Medulla oblongata (tissue), 1 donor: ENCODE data around the gene EGFL8.
"Not testable (repeated sequence)": the region's sequence is repeated elsewhere in the genome, so short reads cannot be mapped to it uniquely, and the experiment has no call there.

ENCODE experiments used
- DNase-seq: peaks from one replicate; pipeline ENCODE4 v3.0.0-alpha.2; 2015; ENCODE audit errors: extremely low spot score

The EGFL8 gene

GRCh38 chr6:32164295-32164694 lies at the start of gene EGFL8:
Gene EGFL8 (plus strand): TSS chr6:32164595. CDS start chr6:32166166, 1,571 bp downstream.
- DNase-seq, result no peak

GRCh38 chr6:32114796-32115195 lies 49.6 kb upstream of the EGFL8 start:
- DNase-seq, result no peak

DNA sequence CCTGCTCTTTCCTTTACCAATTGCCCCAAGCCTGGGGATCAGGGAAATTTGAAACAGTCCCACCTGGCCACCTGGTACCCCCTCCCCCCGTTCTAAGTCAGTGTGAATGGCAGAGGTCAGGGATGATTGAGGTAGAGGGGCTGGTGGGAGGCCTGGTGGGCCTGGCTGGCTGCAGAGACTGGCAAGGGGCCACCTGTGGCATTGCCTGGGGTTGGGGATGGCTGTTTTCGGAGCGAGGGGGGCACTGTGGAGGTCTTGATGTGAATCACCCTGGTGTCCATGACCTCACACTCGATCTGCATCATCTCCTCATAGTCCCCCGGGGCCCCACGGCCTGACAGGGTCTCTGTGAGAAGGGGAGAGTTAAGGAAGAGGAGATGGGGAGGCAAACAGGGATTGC lies 48.8 kb upstream of the EGFL8 start:
- DNase-seq, result no peak

GRCh38 chr6:32116674-32117073 lies 47.7 kb upstream of the EGFL8 start:
- no peak for DNase-seq

GRCh38 chr6:32117461-32117860 lies 46.9 kb upstream of the EGFL8 start:
- DNase-seq, result no peak

DNA sequence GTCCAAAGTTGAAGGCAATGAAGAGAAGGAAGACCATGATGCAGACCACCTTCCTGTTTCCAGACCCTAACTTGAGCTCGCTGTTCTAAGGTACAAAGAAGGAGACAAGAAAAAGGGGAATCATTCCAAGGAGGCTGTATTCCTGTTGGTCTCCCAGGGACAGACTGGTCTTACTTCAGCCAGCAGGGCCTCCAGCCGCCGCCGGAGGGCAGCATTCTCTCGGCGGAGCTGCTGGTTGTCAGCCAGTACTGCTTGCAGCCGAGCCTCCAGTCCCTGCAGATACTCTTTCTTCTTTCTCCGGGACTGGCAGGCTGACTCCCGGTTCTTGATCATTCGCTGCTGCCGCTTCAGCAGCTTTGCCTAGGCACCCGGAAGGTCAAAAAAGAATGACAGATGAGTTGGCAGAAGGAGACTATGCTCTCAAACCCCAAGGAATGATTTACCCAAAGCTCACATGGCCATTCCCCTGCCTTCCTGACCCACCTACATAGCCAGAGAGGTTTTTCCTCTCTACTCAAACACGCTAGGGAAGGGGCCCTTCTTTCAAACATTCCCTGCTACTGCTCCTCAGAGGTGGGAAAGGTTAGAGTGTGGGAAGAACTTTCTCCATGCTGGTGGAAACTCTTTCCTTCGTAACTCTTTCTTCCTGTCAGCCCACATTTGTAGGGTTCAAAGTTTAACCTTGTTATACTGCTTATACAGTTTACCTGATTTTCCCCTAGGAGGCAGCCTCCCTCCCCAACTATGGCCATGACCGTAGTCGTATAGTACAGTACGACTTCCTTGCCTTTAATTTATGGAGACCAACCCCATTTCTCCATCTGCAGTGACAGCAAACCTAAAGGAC lies 45.4 kb upstream of the EGFL8 start:
- peak; percentile 93 for DNase-seq

- no peak for DNase-seq
Observed at GRCh38 chr6:32120573-32121059, 43.8 kb upstream of the EGFL8 start.

DNA sequence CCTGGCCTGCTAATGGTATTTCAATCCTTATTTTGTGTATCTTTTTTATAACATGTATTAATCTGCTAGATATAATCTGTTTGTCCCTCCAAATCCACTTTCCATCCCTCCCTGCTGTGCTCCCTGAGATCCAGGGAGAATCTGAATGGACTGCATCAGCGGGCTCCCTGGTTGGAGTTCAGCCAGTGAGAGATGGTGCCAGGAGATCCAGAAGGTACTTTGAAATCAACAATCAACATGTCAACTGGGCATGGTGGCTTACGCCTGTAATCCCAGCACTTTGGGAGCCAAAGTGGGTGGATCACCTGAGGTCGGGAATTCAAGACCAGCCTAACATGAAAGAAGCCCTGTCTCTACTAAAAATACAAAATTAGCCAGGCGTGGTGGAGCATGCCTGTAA lies 40.7 kb upstream of the EGFL8 start:
- DNase-seq, result no peak

GRCh38 chr6:32126880-32127279 lies 37.5 kb upstream of the EGFL8 start:
- DNase-seq, result no peak

- no peak for DNase-seq
Observed at GRCh38 chr6:32127409-32127716, 37.0 kb upstream of the EGFL8 start.

GRCh38 chr6:32127717-32128592 lies 36.4 kb upstream of the EGFL8 start, which contains the start of gene ATF6B:
Gene ATF6B (minus strand): TSS chr6:32128246. CDS start chr6:32128207, 39 bp downstream.
- DNase-seq, result peak; percentile 100

- peak; percentile 40 for DNase-seq
Observed at GRCh38 chr6:32128751-32129296, 35.6 kb upstream of the EGFL8 start.

DNA sequence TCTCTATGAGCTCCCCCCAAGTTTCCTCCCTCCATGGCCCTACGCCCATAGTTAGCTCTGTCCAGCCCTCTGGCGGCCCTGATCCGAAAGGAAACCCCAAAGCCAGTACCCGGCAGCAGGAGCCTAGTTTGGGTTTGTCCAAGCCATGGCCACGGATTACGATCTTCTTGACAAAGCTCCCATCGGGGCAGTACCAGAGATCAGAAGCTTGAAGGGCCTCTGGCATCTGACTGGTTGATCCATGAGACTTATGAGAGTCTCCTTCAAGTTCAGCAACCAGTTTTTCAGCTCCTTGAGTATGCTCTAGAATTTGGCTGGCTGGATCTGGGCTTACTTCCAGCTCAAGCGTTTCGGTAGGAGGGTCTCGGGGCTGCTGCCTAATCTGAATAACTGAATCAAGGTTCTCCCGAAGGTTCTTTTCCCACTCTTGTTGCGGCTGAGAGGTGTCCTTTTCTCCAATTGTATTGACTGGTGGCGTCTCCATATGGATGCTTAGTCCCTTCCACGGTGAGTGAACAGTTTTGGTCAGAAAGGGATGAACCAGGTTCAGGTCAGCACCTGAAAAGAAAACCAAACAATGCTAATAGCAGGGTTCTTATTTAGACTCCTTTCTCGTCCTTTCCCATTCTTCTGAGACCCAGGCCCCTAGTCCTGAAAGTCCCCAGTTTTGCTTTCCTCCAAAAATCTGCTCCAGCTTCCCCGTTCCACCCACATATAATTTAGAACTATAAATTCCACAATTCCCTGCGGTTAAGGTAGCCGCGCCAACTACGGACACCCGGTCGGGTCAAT lies 34.9 kb upstream of the EGFL8 start:
- no peak for DNase-seq

GRCh38 chr6:32131439-32131948 lies 32.9 kb upstream of the EGFL8 start:
- DNase-seq, result no peak

- DNase-seq, result no peak
Observed at GRCh38 chr6:32132110-32132509, 32.3 kb upstream of the EGFL8 start.

DNA sequence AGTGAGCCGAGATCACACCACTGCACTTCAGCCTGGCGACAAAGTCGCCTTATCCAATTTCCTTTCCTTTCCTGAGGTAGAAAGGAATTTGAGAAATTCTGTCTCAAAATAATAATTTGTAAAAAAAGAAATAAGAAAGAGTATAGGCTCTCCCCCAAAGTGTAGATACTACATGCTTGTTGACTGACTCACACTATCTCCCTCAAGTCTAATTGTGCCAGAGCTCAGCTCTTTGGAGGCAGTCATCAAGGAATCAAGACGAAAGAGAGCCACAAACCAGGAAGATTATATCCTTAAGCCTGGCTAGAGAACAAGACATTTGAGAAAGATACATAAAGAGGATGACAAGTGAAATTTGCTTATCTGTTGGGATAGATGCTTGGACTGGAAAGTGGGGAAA lies 30.6 kb upstream of the EGFL8 start:
- no peak for DNase-seq

GRCh38 chr6:32137454-32137853 lies 26.9 kb upstream of the EGFL8 start:
- DNase-seq, result no peak

DNA sequence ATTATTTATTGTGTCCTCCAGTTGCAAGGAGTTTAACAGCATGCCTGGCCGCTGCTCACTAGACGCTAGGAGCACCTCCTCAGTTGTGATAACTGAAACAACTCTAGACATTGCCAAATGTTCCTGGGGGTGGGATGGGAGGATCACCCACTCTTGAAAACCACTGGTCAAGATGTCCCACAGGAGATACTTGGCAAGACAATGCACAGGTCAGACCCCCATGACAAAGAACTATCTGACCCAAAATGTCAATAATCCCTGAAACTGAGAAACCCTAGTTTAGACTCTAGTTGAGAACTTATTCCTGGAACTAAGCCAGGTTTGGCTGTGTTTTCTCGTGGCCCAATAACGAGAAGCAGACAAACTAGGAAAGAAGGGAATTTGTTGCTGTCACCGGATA lies 24.8 kb upstream of the EGFL8 start:
- no peak for DNase-seq

GRCh38 chr6:32140420-32141046 lies 23.9 kb upstream of the EGFL8 start:
- no peak for DNase-seq

DNA sequence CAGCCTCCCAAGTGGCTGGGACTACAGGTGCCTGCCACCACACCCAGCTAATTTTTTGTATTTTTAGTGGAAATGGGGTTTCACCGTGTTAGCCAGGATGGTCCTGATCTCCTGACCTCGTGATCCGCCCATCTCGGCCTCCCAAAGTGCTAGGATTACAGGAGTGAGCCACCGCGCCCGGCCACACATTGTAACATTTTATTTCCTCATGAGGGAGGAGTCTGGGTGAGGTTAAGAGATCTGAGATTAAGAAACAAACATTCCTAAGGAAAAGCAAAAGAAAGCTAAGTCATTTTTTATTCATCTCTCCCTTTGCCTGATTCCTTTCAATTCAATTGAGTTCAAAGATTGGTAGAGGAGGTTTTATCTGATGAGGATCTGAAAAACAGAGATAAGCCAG lies 20.2 kb upstream of the EGFL8 start:
- not testable (repeated sequence) for DNase-seq

DNA sequence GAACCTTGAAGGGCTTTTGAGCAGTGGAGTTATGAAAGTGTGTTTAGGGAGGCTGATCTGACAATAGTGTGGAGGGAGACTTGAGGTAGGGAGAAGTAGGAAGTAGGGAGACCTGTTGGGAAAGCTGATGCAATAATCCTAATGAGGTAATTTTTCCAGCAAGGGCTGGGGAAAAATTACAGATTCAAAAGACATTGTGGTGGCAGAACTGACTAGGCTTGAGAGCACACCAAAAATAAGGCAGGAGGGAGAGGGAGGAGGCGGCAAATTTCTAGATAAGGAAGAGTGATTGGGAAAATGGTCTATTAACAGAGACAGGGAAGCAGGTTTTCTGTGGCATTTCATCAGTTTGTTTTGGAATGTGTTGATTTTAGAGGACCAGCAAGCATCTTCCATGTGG lies 18.1 kb upstream of the EGFL8 start:
- DNase-seq, result no peak
